SKM-1 treated with dmso at 0.1 percent for 144 hours (cell line): ENCODE data around the gene AQP12B.
"Not testable (repeated sequence)": the region's sequence is repeated elsewhere in the genome, so short reads cannot be mapped to it uniquely, and the experiment has no call there.

Experiments used
- DNase-seq: peaks from one replicate; lab custom pipeline; 2025; ENCODE audit not compliant: unreplicated experiment; lab: John Stamatoyannopoulos, UW

AQP12B gene, protein sequence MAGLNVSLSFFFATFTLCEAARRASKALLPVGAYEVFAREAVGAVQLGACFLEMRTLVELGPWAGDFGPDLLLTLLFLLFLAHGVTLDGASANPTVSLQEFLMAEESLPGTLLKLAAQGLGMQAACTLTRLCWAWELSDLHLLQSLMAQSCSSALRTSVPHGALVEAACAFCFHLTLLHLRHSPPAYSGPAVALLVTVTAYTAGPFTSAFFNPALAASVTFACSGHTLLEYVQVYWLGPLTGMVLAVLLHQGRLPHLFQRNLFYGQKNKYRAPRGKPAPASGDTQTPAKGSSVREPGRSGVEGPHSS

GRCh38 chr2:240682431-240683224, at the start of gene AQP12B:
TSS of gene AQP12B (minus strand) at chr2:240682885. CDS start at chr2:240682837, 48 bp downstream.
- not testable (repeated sequence) for DNase-seq

DNA sequence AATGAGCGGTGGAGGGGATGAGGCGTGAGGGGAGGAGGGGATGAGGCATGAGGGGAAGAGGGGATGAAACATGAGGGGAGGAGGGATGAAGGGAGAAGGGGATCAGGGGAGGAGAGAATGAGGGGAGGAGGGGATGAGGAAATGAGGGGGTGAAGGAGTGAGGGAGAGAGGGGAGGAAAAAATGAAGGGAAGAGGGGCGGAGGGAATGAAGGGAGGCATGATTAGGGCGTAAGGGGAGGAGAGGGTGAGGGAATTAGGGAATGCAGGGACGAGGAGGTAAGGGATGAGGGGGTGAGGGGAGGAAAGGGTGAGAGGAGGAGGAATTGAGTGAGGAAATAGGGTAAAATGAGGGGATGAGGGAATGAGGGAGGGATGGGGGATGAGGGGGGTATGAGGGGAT, 49.5 kb upstream of the AQP12B start:
- DNase-seq = no peak

GRCh38 chr2:240731178-240731545, 48.5 kb upstream of the AQP12B start:
- DNase-seq = no peak

DNA sequence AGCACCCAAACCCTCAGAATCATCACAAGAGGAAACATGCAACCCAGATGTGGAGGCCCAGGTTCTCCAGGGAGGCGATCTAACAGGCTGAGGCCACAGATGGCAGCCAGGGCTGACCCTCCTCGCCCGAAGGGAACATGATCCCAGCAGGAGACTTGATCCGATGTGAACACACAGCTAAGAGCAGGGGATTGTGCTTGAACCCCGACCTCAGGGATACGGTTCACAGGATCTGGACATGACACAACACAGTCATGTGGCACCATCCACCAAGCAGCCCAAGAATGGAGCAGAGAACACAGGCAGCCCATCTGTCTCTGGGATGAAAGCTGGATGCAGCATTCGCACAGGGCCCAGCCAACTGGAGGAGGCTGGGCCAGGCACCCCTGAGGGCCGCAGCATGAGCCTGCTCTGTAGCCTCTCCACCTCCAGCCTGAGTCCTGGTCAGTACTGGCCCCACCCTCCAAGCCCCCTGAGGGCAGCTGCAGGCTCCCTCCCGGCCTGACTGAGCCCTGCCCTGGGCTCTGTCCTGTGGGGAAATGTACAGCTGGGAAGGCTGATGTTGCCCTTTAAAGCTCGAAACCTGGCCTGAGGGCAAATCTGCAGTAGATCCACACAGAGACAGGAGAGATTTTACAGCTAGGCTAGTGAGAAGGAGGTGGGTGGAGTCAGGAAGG, 48.0 kb upstream of the AQP12B start:
- DNase-seq = no peak

- no peak for DNase-seq
Observed at GRCh38 chr2:240728827-240729226, 46.1 kb upstream of the AQP12B start.

DNA sequence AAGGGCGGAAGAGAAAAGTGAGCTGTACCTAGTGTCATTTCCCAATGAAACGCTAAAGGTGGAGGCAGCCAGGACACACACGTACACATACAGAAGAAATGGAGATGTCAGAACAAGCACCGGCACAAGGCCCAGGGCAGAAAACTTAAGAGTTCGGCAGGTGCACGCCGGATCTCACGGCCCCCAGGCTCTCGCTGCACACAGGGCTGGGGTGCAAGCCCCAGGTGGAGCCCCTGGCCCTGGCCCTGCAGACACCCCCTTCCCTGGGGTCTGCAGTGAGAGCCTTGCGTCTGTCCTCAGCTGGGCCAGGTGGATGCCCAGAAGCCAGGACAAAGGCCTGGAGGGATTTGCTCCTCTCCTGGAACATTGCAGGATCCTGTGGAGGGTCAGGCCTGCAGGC, 45.7 kb upstream of the AQP12B start:
- no peak for DNase-seq

DNA sequence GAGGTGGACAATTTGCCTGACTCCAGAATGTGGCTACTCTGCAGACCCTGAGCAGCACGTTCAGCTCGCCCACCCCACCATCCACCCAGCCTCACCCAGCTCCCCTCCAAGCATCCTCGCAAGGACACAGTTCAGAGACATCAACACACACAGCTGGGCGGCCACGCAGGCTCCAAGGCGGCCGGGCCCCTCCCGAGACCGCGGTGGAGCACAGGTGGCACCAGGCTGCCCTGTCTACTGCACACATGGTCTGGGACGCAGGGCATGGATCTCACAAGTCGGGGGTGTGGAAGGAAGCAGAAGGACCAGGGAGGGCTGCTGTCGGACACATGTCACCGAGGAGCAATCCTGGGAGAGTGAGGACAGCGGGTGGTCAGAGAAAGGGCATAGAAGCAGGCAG, 45.2 kb upstream of the AQP12B start:
- no peak for DNase-seq

DNA sequence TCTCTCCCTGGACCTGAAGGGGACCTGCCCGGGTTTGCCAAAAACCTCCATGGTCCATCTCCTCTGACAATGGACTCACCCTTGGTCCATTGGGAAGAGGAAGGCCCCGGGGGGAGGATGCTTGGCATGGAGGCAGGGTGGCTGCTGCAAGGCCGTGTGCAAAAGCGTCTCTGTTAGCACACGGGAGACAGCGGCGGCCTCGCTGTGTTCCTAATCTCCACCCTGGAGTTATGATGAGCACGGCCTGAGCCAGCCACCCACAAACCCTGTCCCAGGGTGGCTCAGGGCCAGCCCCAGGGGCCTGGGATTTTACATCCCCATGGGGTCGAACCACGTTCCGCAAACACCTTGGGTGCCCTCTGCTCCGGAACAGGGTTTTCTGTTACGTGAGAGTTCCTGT, 44.8 kb upstream of the AQP12B start:
- no peak for DNase-seq

DNA sequence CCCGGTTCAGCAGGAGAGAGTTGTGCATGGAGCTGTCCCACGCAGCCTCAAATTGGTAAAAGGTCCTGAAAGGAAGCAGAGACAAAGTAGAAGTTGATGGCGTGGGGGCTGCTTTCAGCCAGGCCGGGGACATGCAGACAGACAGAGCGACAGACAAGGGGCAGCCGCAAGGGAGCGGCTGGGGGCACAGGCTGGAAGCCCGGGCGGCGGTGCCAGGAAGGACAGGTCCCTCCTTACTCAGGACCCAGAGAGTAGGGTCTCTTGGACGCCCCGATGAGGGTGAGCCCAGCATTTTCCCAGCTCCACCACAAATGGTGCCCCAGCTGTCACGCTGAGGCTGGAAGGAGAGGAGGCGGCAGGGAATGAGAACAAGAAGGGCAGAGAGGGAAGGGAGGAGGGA, 44.2 kb upstream of the AQP12B start:
- DNase-seq = no peak

- no peak for DNase-seq
Observed at GRCh38 chr2:240725671-240726070, 43.0 kb upstream of the AQP12B start.

- DNase-seq = no peak
Observed at GRCh38 chr2:240725266-240725665, 42.6 kb upstream of the AQP12B start.

DNA sequence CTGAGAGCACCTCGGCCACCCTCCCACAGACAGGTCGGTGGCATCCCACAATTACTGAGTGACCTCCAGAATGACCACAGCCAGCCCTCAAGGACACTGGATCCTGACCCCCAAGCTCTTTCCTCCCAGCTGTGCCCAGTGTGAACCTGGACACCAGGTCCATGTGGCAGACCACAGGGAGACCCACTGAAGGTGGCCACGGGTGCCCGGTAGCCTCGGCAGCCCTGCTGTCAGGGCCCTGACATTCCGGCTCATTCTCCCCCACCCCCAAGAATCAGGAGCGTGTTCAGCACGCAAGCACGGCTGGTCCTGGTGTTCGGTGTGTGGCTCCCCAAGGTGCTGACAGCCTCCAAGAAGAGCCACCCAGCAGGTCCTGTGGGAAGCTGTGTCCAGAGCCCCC, 41.7 kb upstream of the AQP12B start:
- no peak for DNase-seq

- DNase-seq = no peak
Observed at GRCh38 chr2:240723851-240724250, 41.2 kb upstream of the AQP12B start.

- DNase-seq = no peak
Observed at GRCh38 chr2:240722796-240723735, 40.4 kb upstream of the AQP12B start.

DNA sequence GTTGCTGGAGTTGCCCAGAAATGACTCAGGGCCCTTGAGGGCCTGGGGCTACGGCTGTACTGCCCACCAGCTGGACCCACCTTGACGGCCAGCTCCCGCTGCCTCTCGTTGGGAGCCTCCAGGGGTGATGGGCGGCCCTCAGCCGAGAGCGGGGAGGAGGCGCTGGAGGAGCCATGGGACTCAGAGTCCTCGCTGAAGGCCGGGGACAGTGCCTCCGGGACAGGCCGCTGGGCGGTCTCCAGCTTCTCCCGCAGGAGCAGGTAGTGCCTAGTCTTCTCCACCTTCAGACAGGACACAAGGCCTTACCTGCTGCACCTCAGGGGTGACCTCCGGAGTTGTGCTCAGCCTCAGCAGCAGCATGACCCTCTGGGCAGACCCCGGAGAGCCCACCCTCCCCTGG, 39.7 kb upstream of the AQP12B start:
- no peak for DNase-seq

DNA sequence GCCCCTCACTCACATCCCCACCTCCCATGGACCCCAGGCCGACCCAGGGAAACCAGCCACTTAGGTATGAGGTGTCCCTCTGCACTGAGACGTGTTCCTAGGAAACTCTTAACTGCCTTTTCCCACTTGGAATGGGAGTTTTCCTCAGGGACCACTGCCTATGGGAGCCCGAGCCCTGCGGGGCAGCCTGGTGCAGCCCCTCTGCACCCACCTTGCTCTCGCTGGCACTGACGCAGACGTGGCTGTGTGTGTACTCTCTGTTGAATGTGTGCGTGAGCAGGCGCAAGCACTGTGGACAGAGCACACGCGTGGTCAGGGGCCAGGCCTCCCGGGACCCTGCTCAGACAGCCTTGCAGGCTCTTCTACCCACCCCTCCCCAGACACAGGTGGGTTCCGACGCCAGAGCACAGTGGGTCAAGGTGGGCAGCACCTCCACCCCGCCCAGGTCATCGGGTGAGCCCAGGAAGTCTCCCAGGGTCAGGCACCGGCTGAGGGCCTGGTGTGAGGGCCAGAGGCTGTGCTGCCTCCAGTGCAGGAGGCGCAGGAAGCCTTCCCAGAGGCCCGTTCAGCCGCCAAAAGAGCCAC, 39.0 kb upstream of the AQP12B start:
- DNase-seq = no peak

DNA sequence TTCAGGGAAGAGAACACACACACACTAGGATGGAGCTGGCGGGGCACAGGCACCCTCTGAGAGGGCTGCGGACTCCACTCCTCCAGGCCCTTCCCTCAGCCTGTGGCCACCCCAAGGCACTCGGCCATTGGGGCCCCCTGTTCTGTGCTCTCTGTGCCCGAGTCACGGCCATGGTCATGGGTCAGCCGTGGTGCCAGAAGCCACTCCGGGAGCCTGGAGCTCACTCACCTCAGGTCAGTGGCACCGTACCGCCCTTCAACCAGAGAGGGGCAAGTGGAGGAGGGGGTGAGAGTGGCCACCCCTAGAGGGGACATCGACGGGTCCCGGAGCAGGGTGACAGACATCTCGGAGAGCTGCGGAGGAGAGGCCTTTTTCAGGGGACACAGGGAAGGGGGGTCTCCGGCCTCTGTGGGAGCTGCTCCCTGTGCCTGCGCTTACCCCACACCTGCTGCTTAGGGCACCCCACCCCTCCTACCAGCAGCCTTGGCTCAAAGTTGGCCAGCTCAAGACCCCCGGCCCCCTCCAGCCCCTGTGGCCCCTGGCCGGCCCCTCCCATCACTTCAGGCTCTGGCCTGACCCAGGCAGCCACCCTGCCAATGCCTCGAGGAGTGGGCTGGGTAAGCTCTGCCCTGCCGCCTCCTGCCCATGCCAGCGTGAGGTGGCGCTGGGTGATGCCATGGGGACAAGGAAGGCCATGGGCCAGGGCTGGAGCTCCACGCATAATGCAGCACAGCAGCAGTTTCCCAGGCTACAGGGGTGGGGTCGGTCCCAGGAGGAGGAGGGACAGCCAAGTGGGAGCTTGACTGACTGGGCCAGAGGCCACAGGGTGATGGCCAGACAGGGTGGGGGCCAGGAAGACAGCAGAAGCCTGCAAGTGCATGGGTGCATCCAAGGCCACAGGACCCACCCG, 38.3 kb upstream of the AQP12B start:
- DNase-seq = no peak

GRCh38 chr2:240719676-240720545, 37.2 kb upstream of the AQP12B start:
- no peak for DNase-seq
